ENCODE results near the gene FMNL2. TPM values are rescaled to one million over a fixed set of nuclear protein-coding genes. Genes with fewer than 3 reads are reported as not detected.

Gene FMNL2
- total RNA-seq, 4 donors from 2014 or later, result 23.5 to 28.0 (median 23.8) TPM

DNA sequence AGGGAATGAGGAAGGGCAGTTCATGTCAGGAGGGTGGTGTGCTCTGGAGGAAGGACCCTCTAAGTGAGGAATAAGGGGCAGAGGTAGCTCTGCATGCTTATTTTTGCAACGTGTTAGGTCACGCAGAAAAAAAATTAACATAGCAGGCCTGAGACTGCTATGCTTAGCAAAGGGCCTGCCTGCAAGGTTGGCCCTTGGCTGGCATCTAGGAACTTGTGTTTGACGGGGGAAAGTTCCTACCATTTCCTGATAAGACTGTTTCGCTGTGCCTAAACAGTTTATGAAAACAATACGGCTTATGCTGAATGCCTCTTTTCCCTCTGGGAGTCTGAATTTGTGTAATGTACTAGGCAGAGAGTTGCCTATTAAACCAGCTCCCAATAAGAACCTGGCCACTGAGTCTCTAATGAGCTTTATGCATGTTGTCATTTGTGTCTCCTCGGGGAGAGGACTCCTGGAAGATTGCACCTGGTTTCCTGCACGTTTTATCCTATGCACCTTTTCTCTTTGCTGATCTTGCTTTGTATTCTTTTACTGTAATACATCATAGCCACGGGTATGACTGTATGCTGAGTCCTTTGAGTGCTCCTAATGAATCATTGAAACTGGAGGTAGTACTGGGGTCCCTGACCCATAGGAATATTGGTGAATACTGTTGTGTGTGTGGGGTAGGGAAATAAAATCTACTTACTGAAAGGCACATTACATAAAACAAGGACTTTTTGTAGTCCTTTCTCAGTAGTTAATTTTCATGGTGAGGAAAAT is 213.3 kb downstream of the FMNL2 start:
- Histone ChIP-seq H3K27me3 (no peaks in the 10 kb centered on the region), H3K4me3 (no peak overlapping the region), H3K4me1 (peaks cover 0 to 9% (median 1%) of the 10 kb centered on the region in 4 donors), H3K9me3 (no peaks in the 10 kb centered on the region), H3K27ac (replicated peaks in 1 of 4) (no peak overlapping the region), H3K36me3 (peaks cover 0 to 6% (median 0%) of the 10 kb centered on the region in 4 donors)
- intact Hi-C loops (cut with DNase I), result no loop called here
- DNase-seq (ENCODE audit: extremely low spot score), result no peak
- no peak for TF ChIP-seq EP300 (IDR thresholded peaks at IDR 0.05)
- TF ChIP-seq POLR2A (IDR thresholded peaks at IDR 0.05; ENCODE audit: low read depth), result no peak
- WGBS, result 85% methylated on average over 8 of the region's 8 CpGs

DNA sequence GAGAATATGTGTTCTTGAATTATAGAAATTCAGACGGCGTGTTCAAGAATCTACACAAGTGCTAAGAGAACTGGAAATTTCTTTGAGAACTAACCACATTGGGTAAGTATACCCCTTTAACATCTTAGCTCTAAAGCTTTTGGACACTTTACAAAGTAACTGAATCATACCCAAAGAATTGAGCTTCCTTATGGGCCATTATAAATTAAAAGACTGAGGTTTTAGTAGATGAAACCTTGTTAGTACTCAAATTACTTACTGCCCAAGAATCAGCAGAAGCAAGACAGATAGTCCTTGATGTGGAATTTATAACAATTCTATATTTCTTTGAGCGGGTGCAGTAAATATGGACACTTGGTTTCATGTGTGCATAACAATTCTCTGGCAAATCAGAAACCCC is 214.0 kb downstream of the FMNL2 start:
- Histone ChIP-seq H3K36me3 (peaks cover 0 to 2% (median 0%) of the 10 kb centered on the region in 4 donors), H3K27ac (replicated peaks in 1 of 4) (no peak overlapping the region), H3K4me3 (no peak overlapping the region), H3K4me1 (peaks cover 0 to 8% (median 0%) of the 10 kb centered on the region in 4 donors), H3K27me3 (no peaks in the 10 kb centered on the region), H3K9me3 (no peaks in the 10 kb centered on the region)
- WGBS, result 97% methylated on average over 3 of the region's 3 CpGs
- TF ChIP-seq EP300 (IDR thresholded peaks at IDR 0.05), result no peak
- TF ChIP-seq POLR2AphosphoS5 (IDR thresholded peaks at IDR 0.05), result no peak
- TF ChIP-seq, protein P1, sequence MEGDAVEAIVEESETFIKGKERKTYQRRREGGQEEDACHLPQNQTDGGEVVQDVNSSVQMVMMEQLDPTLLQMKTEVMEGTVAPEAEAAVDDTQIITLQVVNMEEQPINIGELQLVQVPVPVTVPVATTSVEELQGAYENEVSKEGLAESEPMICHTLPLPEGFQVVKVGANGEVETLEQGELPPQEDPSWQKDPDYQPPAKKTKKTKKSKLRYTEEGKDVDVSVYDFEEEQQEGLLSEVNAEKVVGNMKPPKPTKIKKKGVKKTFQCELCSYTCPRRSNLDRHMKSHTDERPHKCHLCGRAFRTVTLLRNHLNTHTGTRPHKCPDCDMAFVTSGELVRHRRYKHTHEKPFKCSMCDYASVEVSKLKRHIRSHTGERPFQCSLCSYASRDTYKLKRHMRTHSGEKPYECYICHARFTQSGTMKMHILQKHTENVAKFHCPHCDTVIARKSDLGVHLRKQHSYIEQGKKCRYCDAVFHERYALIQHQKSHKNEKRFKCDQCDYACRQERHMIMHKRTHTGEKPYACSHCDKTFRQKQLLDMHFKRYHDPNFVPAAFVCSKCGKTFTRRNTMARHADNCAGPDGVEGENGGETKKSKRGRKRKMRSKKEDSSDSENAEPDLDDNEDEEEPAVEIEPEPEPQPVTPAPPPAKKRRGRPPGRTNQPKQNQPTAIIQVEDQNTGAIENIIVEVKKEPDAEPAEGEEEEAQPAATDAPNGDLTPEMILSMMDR (IDR thresholded peaks at IDR 0.05), result no peak
- TF ChIP-seq POLR2A (IDR thresholded peaks at IDR 0.05; ENCODE audit: low read depth), result no peak
- intact Hi-C loops (cut with DNase I), result no loop called here
- no peak for DNase-seq (ENCODE audit: extremely low spot score)

DNA sequence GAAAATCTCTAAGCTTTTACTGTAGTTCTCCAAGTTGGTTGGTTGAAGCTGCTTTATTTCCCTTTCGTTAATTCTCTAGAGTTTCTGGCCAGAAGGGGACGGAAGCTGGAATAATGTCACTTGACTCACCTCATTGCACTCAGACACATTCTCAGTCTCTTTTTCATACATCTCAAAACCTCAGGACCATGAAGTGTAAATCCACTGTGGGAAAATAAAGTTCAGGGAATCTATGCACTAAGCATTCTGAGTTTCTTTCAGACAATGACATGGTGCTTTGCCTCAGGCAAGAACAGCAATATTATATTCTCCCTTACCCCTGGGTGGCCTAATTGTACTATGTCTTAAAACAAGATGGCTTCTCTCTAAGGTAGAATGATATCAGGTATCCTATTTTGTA is 214.4 kb downstream of the FMNL2 start:
- Histone ChIP-seq H3K9me3 (no peaks in the 10 kb centered on the region), H3K27me3 (no peaks in the 10 kb centered on the region), H3K4me1 (peaks cover 0 to 7% (median 0%) of the 10 kb centered on the region in 4 donors), H3K27ac (replicated peaks in 1 of 4) (no peak overlapping the region), H3K4me3 (no peak overlapping the region), H3K36me3 (no peaks in the 10 kb centered on the region)
- DNase-seq (ENCODE audit: extremely low spot score), result no peak
- TF ChIP-seq, protein P1 (IDR thresholded peaks at IDR 0.05), result no peak
- TF ChIP-seq EP300 (IDR thresholded peaks at IDR 0.05), result no peak
- TF ChIP-seq POLR2AphosphoS5 (IDR thresholded peaks at IDR 0.05), result no peak
- no peak for TF ChIP-seq POLR2A (IDR thresholded peaks at IDR 0.05; ENCODE audit: low read depth)
- WGBS, result 88% methylated on average over 2 of the region's 2 CpGs
- intact Hi-C loops (cut with DNase I), result no loop called here

DNA sequence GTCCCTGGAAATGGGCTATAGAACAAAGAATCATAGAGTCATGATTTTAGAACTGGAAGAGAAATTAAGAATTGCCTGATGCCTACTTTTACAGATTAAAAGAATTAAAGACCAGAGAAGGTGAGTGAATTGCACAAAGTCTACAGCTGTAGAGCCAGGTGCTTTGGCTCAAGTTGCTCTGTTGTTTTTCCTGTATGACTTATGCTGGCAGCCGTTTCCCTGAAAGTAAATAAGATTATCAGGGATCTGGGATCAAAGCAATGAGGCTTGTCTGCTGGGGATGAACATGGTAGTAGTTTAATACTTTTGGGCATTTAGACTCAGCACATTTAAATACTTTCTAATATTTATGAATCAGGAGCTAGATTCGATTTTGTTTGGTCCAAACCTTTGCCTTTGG is 215.4 kb downstream of the FMNL2 start:
- no peaks in the 10 kb centered on the region for H3K9me3 ChIP-seq
- H3K4me3 ChIP-seq, result no peak overlapping the region
- TF ChIP-seq EP300 (IDR thresholded peaks at IDR 0.05) (no peak), POLR2AphosphoS5 (IDR thresholded peaks at IDR 0.05) (no peak), POLR2A (IDR thresholded peaks at IDR 0.05; ENCODE audit: low read depth) (no peak)
- TF ChIP-seq, protein P1 (IDR thresholded peaks at IDR 0.05), result no peak
- WGBS, result 67% methylated on average over 2 of the region's 2 CpGs
- H3K27ac ChIP-seq (replicated peaks in 1 of 4), result no peak overlapping the region
- no peaks in the 10 kb centered on the region for H3K27me3 ChIP-seq
- no peaks in the 10 kb centered on the region for H3K4me1 ChIP-seq
- H3K36me3 ChIP-seq, result no peaks in the 10 kb centered on the region
- no peak for DNase-seq (ENCODE audit: extremely low spot score)
- intact Hi-C loops (cut with DNase I), result no loop called here

DNA sequence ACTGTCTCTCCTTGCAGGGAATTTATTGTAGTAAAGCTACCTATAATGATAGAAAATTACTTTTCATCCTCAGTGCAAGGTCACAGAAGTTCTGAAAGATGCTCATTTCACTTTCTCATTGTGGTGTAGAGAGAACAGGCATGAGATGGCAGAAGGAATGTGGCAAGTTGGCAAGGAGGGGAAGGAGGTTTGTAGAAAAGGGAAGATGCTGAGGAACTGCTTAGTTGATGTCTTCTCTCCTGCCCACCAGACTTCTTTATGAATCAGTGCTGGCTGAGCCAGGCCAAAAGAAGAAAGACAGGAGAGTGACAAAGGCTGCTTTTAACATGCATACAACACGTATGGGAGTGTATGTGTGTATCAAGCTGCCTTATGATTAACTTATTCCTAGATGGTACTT is 217.9 kb downstream of the FMNL2 start:
- no peak for DNase-seq (ENCODE audit: extremely low spot score)
- no peaks in the 10 kb centered on the region for H3K9me3 ChIP-seq
- H3K27me3 ChIP-seq, result no peaks in the 10 kb centered on the region
- H3K36me3 ChIP-seq, result no peaks in the 10 kb centered on the region
- intact Hi-C loops (cut with DNase I), result no loop called here
- H3K4me1 ChIP-seq, result no peaks in the 10 kb centered on the region
- TF ChIP-seq EP300 (IDR thresholded peaks at IDR 0.05) (no peak), POLR2AphosphoS5 (IDR thresholded peaks at IDR 0.05) (no peak), POLR2A (IDR thresholded peaks at IDR 0.05; ENCODE audit: low read depth) (no peak)
- TF ChIP-seq, protein P1 (IDR thresholded peaks at IDR 0.05), result no peak
- H3K4me3 ChIP-seq, result no peak overlapping the region
- 90% methylated on average over 1 of the region's 1 CpG for WGBS
- H3K27ac ChIP-seq (replicated peaks in 1 of 4), result no peak overlapping the region

Measured in esophagus muscularis mucosa (tissue), 4 donors.